Left colon (tissue), 2 donors: ENCODE results near the gene AFAP1L1. TPM values are rescaled to one million over a fixed set of nuclear protein-coding genes. Genes with fewer than 3 reads are reported as not detected.
A peak's percentile ranks its signal among the peaks of the same experiment; 100 is the strongest.
"Not testable (repeated sequence)": the region's sequence is repeated elsewhere in the genome, so short reads cannot be mapped to it uniquely, and the experiment has no call there.

Experiments
- ATAC-seq: fragments of 200-7000 bp; cut with Tn5 transposase; one replicate; pipeline ENCODE4 v1.9.1; 2020; ENCODE audit warnings: mild to moderate bottlenecking, moderate library complexity
- DNase-seq, 2 donors: peaks; one replicate each; pipeline ENCODE4 v3.0.0-alpha.2; 2020
- intact Hi-C, 2 donors: fragments of 100-400 bp; cut with DNase I in 1 of 2; cut with micrococcal nuclease in 1 of 2; formaldehyde crosslinking; loops; one replicate each; pipeline versions ENCODE4 v1.11.2 to v1.14.0; 2022; cut with DNase I, micrococcal nuclease
- total RNA-seq, 2 donors: library from RNA; stranded (reverse); fragmentation: NEBNext Ultra II Directional; extraction: Animal tissue kit (Norgen Biotek cat#: 25700); gene quantifications; one replicate each; pipeline ENCODE4 v1.2.1, GENCODE V29; 2021
- donor health status: DM: no; HTN: no; CAD: no.
- donor health status: DM: yes; HTN: yes; CAD: no.

AFAP1L1 gene
- total RNA-seq, 2 donors from 2014 or later, result 1.9 to 2.7 TPM

DNA sequence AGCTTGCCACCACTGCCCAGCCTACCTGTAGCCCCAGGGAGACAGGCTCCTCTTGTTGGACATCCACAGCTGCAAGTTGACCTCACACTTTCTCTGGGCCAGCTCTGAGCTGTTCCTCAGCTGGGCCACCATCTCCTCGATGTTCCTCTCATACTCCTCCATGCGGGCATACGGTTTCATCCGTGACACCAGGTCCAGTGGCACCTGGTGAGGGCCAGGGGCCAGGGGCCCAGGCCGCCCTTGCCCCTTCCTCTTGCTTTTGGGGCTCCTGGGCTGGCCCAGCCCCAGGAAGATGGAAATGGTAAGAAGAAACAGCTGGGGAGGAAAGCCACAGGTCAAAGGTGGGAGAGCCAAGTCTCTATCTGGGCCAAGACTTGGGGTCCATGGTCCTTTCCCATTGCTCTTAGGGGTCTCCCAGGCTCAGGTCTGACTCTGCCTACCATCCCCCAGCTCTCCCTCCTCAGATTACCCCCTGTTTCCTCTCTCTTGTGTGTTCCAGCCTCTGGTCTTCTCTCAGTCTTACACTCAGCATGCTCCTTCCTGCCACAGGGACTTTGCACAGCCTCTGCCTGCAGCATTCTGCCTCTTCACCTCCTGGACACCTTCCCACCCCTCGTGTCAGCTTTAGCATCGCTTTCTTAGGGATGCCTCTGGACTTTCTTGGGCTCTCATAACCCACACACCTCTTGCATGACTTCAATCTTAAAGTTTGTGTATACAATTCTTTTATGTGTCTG, 105.2 kb downstream of the AFAP1L1 start:
- DNase-seq, result no peak
- intact Hi-C loops, result loop anchor here in 1 of 2 donors (10.0 kb wide), 1 partner anchor 58 kb away; no protein-coding TSS in a partner anchor
- no peak for ATAC-seq

DNA sequence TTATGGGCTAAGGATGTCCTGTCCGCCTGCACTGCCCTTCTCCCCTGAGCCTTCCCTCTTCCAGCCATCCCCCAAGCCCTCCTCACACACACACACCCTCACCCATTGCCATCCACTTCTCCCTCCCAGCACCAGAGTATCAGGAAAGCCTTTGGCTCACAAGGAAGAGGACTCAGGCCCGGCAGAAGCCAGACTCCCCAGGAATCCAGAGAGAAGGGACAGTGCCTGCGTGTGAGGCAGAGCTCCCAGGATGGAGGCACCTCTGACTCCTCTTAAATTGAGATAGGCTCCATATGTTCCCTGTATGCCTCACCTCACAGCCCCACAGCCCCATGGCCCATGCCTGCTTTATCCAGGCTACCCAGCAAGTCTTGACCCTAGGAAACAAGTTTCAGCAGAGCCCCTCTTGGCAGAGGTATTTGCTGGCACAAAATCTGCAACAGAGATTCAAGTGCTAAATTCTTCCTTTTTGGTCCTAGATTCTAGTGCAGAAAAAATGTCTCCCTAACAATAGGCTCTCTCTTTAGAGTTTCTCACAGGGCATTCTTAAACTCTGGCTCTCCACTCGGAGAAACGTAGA, 106.7 kb downstream of the AFAP1L1 start:
- DNase-seq (no peak), ATAC-seq (no peak)
- intact Hi-C loops, result loop anchor here in 1 of 2 donors (10.0 kb wide), 1 partner anchor 56 kb away; no protein-coding TSS in a partner anchor

GRCh38 chr5:149379177-149379761, 107.6 kb downstream of the AFAP1L1 start, which contains the start of gene IL17B:
Gene IL17B (minus strand): TSS chr5:149379292. CDS start chr5:149379225, 67 bp downstream.
- intact Hi-C loops, result loop anchor here in 1 of 2 donors (10.0 kb wide), 1 partner anchor 56 kb away; no protein-coding TSS in a partner anchor
- no peak for DNase-seq
- no peak for ATAC-seq

GRCh38 chr5:149379818-149380374, 108.2 kb downstream of the AFAP1L1 start:
- DNase-seq, result no peak
- no peak for ATAC-seq
- intact Hi-C loops, result loop anchor here (5.0 to 10.0 kb wide), 3 partner anchors 55 to 187 kb away; no protein-coding TSS in a partner anchor

GRCh38 chr5:149380466-149381121, 108.9 kb downstream of the AFAP1L1 start:
- ATAC-seq, result peak; percentile 13
- intact Hi-C loops, result loop anchor here (5.0 to 10.0 kb wide), 3 partner anchors 54 to 187 kb away; no protein-coding TSS in a partner anchor
- peak; percentile 30 to 52 for DNase-seq

- DNase-seq (no peak), ATAC-seq (peak; percentile 18)
- intact Hi-C loops, result loop anchor here (5.0 to 10.0 kb wide), 3 partner anchors 53 to 186 kb away; no protein-coding TSS in a partner anchor
Observed at GRCh38 chr5:149381261-149381985, 109.8 kb downstream of the AFAP1L1 start.

- peak; percentile 84 for ATAC-seq
- intact Hi-C loops, result loop anchor here (5.0 to 10.0 kb wide), 3 partner anchors 53 to 185 kb away; no protein-coding TSS in a partner anchor
- peak; percentile 72 to 82 for DNase-seq
Observed at GRCh38 chr5:149381986-149382338, 110.3 kb downstream of the AFAP1L1 start.

DNA sequence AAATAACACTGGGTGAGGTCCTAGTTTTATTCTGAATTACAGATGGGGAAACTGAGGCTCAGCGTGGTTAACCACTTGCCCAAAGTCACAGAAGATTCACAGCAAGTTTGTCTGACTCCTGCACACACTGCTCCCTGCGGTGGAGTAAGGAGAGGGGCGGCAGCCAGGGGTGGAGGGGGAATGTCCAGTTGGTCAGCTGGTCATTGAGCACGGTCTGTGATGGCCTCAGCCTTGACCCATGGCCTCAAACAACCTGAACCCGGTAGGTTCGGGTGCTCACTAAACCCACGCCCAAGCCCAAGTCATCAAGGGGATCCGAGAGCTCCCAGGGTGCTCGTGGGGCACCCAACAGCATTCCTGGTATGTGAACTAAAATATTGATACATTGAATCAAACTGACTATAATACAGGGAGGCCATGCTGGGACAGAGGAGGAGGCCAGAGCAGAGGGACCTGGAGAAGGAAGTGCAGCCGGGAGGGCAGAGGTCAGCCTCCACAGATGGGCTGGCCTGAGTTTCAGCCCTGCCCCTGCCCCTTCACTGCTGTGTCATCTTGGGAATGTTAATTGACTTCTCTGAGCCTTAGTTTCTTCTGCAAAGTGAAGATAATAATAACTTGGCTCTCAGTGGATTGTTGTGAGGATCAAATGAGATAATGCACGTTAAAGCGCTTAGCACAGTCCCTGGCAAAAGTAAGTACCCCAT, 111.0 kb downstream of the AFAP1L1 start:
- DNase-seq (no peak), ATAC-seq (peak; percentile 34)
- intact Hi-C loops, result loop anchor here (5.0 to 10.0 kb wide), 3 partner anchors 52 to 185 kb away; no protein-coding TSS in a partner anchor

DNA sequence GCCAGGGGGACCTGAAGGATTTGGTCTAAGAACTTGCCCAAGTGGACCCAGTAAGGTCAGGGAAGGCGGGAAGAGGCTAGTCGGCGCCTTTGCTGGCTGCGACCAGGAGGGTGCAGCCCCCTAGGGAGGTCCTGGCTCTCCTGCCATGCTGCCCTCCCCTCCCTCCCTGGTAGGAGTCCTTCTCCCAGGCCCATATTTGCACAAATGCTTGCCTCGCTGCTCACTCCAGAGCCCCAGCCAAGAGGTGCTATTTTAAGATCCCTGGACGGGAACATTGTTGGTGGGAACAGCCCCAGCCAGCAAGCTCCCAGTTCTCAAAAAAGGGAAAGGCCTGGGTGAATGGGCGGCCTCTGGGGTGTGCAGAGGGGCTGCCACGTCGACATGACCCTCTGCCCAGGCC, 111.7 kb downstream of the AFAP1L1 start:
- peak; percentile 22 for ATAC-seq
- peak in 1 of 2 donors; percentile 74 for DNase-seq
- intact Hi-C loops, result loop anchor here (5.0 to 10.0 kb wide), 3 partner anchors 51 to 184 kb away; no protein-coding TSS in a partner anchor

- no peak for ATAC-seq
- DNase-seq, result no peak
- intact Hi-C loops, result loop anchor here in 1 of 2 donors (10.0 kb wide), 2 partner anchors 49 to 179 kb away; no protein-coding TSS in a partner anchor
Observed at GRCh38 chr5:149386166-149386565, 114.5 kb downstream of the AFAP1L1 start.

DNA sequence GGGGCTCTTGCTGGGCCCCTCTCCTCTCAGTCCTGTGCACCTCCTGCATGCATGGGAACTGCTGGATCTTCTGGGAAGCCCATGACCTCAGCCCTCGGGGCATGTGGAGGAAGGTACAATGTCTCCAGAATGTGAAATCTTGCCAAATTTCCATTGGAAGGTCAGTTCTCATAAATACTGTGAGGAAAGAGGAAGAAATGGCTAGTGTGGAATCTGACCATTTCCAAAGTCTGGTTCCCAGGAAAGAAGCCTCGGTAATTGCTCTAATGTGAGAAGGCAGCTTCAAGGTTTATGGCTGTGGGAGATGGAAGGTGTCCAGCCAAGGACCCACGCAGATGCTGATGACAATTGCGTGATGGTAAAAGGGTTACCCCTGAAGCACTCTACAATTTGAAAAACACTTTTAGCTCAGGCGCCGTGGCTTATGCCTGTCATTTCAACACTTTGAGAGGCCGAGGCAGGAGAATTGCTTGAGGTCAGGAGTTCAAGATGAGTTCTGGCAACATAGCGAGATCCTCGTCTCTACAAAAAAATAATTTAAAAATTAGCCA, 115.5 kb downstream of the AFAP1L1 start:
- DNase-seq, result no peak
- intact Hi-C loops, result loop anchor here in 1 of 2 donors (10.0 kb wide), 2 partner anchors 48 to 178 kb away; no protein-coding TSS in a partner anchor
- no peak for ATAC-seq

DNA sequence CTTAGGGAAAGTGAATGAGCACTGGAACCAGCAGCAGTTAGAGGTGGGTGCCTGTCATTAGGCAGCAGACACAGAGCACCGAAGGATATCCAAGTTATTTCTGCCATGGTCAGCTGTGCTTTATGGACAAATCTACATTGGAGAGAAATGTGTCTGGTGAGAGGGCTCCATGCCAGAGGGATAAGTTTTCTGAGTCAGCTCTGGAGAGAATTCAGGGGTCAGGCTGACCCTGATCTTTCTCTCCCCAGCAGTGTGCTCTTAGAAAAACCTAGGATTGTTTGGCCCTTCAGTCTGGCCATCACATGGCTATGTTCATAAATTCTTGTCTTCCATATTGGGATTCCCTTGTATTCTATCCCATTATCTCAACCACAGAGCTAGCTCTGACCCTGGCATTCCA, 116.3 kb downstream of the AFAP1L1 start:
- intact Hi-C loops, result loop anchor here in 1 of 2 donors (10.0 kb wide), 2 partner anchors 47 to 177 kb away; no protein-coding TSS in a partner anchor
- ATAC-seq, result no peak
- no peak for DNase-seq

GRCh38 chr5:149388498-149389190, 117.0 kb downstream of the AFAP1L1 start:
- DNase-seq (no peak), ATAC-seq (no peak)
- intact Hi-C loops, result loop anchor here in 1 of 2 donors (10.0 kb wide), 2 partner anchors 46 to 176 kb away; no protein-coding TSS in a partner anchor

DNA sequence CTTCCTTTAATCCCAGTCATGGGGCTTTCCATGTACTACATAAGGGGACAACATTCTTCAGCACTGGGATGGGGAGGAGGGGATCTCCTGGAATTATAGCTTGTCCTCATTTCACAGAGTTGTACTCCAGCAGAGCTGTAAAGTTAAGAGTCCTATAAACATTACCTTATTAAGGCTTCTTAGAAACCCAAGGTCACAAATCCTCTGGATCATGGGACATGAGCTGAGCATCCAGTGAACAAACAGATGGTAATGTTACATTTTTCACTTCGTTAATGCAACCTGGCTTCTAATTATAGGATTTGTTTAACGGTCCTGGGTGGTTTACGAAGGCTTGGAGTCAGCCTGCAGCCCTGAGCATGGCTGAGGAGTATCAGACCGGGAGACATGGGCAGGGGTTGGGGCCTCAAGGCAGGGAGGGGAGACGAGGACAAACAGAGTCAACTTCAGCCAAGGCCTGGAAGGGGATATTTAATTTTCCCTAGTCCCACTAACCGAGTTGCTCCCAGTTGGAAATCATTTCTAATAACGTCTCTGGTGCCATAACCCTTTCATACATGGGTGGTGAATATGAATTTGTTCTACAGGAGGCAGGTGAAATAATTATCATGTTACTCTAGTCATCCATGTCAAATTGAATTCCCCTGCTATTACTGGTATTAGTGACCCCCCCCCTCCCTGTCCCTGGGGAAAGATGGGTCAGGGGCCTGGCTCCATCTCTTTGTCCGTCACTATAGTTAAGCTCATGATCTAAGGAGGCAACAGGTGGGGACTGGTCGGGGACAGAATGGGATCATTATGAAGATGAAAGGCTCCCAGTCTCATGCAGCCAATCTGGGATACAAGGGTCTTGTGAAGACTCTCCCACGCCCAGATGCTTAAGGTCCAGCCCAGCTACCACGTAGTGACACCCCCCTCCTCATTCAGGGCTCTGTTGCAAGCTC, 118.2 kb downstream of the AFAP1L1 start:
- DNase-seq (peak in 1 of 2 donors; percentile 54), ATAC-seq (peak; percentile 17)
- intact Hi-C loops, result loop anchor here in 1 of 2 donors (10.0 kb wide), 2 partner anchors 45 to 175 kb away; no protein-coding TSS in a partner anchor

- DNase-seq, intact Hi-C loops, ATAC-seq: not testable (repeated sequence)
Observed at GRCh38 chr5:149391076-149391475, 119.4 kb downstream of the AFAP1L1 start.
